ENCODE measurements around the gene TTI1. TPM values are rescaled to one million over a fixed set of nuclear protein-coding genes. Genes with fewer than 3 reads are reported as not detected.

The TTI1 gene
- total RNA-seq, 1 donor from 2014 or later = 13.4 TPM

DNA sequence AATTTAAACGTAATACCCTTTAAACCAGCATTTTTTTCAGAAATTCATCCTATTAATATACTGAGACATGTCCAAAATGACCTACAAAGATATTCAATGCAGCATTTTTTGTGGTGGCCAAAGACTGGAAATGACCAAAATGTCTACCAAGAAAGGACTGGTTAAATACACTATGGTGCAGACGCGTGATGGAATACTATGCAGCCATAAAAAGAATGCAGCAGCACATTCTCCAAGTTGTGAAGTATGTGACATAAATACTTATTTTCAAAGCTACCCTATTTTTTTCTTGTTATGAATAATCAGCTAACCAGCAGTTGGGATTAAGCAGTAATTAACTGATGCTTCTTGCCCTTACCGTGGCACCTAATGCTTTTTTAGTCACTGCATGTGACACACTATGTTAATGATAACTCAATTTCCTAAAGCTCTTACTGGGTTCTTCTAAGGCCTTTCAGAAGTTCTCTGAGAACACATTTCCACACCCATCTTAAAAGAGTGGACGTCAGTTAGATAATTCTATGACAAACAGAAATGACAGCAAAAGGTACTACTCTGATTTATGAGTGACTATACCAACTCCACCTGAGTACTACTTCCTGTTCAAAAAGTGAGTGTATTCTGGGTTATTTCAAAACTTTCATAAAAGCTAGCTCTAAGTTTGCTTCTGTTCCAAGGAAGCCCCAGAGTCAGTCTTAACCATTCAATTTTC lies 24.9 kb downstream of the TTI1 start:
- DNase-seq (ENCODE audit: low read depth) = no peak
- Histone ChIP-seq H3K9me3 (ENCODE audit: insufficient read depth, low read depth, low read length) (no peaks in the 10 kb centered on the region), H3K9ac (ENCODE audit: low read length) (no peak overlapping the region), H4K20me1 (ENCODE audit: insufficient read depth, low read length) (peaks cover 25% of the 10 kb centered on the region), H3K4me3 (ENCODE audit: insufficient read depth, low read depth, low read length) (no peak overlapping the region), H3K27ac (ENCODE audit: low read depth, low read length) (no peak overlapping the region), H3K79me2 (ENCODE audit: insufficient read depth, low read length) (peaks cover 15% of the 10 kb centered on the region), H3K36me3 (ENCODE audit: insufficient read depth, low read length) (peaks cover 17% of the 10 kb centered on the region), H3K4me2 (ENCODE audit: low read length) (no peak overlapping the region), H3K27me3 (ENCODE audit: insufficient read depth, low read length) (no peaks in the 10 kb centered on the region), H2AFZ (ENCODE audit: low read depth, low read length) (no peak overlapping the region), H3K4me1 (ENCODE audit: insufficient read depth, low read length) (no peaks in the 10 kb centered on the region)
- Mint-ChIP-seq H3K9me3 (ENCODE audit: unreplicated experiment) (no peaks in the 10 kb centered on the region), H3K4me1 (ENCODE audit: low read depth, unreplicated experiment) (peaks cover 16% of the 10 kb centered on the region), H3K27ac (ENCODE audit: unreplicated experiment) (no peak overlapping the region), H3K36me3 (ENCODE audit: low read depth, unreplicated experiment) (peaks cover 19% of the 10 kb centered on the region), H3K27me3 (ENCODE audit: low read depth, unreplicated experiment) (no peaks in the 10 kb centered on the region), H3K4me3 (ENCODE audit: unreplicated experiment) (no peak overlapping the region)
- no peak for FAIRE-seq
- TF ChIP-seq, protein P1, sequence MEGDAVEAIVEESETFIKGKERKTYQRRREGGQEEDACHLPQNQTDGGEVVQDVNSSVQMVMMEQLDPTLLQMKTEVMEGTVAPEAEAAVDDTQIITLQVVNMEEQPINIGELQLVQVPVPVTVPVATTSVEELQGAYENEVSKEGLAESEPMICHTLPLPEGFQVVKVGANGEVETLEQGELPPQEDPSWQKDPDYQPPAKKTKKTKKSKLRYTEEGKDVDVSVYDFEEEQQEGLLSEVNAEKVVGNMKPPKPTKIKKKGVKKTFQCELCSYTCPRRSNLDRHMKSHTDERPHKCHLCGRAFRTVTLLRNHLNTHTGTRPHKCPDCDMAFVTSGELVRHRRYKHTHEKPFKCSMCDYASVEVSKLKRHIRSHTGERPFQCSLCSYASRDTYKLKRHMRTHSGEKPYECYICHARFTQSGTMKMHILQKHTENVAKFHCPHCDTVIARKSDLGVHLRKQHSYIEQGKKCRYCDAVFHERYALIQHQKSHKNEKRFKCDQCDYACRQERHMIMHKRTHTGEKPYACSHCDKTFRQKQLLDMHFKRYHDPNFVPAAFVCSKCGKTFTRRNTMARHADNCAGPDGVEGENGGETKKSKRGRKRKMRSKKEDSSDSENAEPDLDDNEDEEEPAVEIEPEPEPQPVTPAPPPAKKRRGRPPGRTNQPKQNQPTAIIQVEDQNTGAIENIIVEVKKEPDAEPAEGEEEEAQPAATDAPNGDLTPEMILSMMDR (IDR thresholded peaks at IDR 0.05; ENCODE audit: insufficient read depth, low read depth, low read length) = no peak
- TF ChIP-seq EZH2 (IDR thresholded peaks at IDR 0.05; ENCODE audit: insufficient read depth, low read length) = no peak

DNA sequence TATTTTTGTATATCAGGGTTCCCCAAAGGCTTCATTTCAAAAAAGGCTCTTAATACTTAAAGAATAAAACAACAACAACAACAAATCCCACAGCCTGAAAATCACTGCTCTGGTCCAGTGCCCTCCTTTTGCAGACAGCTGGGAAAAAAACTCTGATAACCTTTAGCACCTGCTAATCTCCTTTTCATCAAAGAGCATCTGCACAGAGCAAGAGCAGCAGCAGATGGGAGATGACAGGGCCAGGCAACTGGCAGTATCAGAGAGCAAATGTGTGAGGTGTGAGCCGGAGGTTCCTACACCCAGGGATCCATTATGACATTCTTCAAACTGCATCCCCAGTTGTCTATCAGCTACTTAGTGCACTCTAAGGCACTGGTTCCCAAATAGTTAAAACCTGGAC lies 25.7 kb downstream of the TTI1 start:
- no peak overlapping the region for H2AFZ ChIP-seq (ENCODE audit: low read depth, low read length)
- H3K9me3 ChIP-seq (ENCODE audit: insufficient read depth, low read depth, low read length) = no peaks in the 10 kb centered on the region
- no peaks in the 10 kb centered on the region for H3K27me3 ChIP-seq (ENCODE audit: insufficient read depth, low read length)
- Mint-ChIP-seq H3K36me3 (ENCODE audit: low read depth, unreplicated experiment) (peaks cover 15% of the 10 kb centered on the region), H3K27ac (ENCODE audit: unreplicated experiment) (no peak overlapping the region), H3K4me3 (ENCODE audit: unreplicated experiment) (no peak overlapping the region), H3K4me1 (ENCODE audit: low read depth, unreplicated experiment) (peaks cover 14% of the 10 kb centered on the region), H3K27me3 (ENCODE audit: low read depth, unreplicated experiment) (no peaks in the 10 kb centered on the region), H3K9me3 (ENCODE audit: unreplicated experiment) (no peaks in the 10 kb centered on the region)
- H3K79me2 ChIP-seq (ENCODE audit: insufficient read depth, low read length) = peaks cover 15% of the 10 kb centered on the region
- H3K27ac ChIP-seq (ENCODE audit: low read depth, low read length) = no peak overlapping the region
- peaks cover 9% of the 10 kb centered on the region for H3K36me3 ChIP-seq (ENCODE audit: insufficient read depth, low read length)
- TF ChIP-seq EZH2 (IDR thresholded peaks at IDR 0.05; ENCODE audit: insufficient read depth, low read length) = no peak
- TF ChIP-seq, protein P1 (IDR thresholded peaks at IDR 0.05; ENCODE audit: insufficient read depth, low read depth, low read length) = no peak
- no peak overlapping the region for H3K9ac ChIP-seq (ENCODE audit: low read length)
- H4K20me1 ChIP-seq (ENCODE audit: insufficient read depth, low read length) = peaks cover 25% of the 10 kb centered on the region
- DNase-seq (ENCODE audit: low read depth) (no peak), FAIRE-seq (no peak)
- no peak overlapping the region for H3K4me2 ChIP-seq (ENCODE audit: low read length)
- no peak overlapping the region for H3K4me3 ChIP-seq (ENCODE audit: insufficient read depth, low read depth, low read length)
- H3K4me1 ChIP-seq (ENCODE audit: insufficient read depth, low read length) = no peaks in the 10 kb centered on the region

DNA sequence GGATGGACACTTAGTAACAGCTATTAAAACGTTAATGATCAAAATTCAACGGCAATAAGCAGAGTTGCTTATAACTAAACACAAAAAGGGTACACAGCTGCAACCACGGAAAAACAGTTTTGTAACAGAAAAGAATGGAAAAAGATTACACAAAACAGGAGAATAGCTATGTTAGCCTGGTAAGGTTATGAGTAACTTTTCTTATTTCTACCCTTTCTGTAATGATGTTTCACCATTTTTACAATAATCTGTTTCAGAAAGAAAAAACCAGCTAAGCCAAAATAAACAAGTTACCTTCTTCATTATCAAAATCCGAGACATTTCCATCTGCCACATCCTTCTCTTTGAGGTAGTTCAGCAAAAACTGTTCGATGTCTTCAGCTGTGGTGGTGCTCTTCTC lies 27.4 kb downstream of the TTI1 start:
- H3K9me3 Mint-ChIP-seq (ENCODE audit: unreplicated experiment) = no peaks in the 10 kb centered on the region

More for the DNA sequence above, 27.4 kb downstream of the TTI1 start:
- Histone ChIP-seq H2AFZ (ENCODE audit: low read depth, low read length) (no peak overlapping the region), H3K4me2 (ENCODE audit: low read length) (no peak overlapping the region), H3K4me1 (ENCODE audit: insufficient read depth, low read length) (peaks cover 16% of the 10 kb centered on the region), H3K79me2 (ENCODE audit: insufficient read depth, low read length) (peaks cover 8% of the 10 kb centered on the region), H3K9ac (ENCODE audit: low read length) (no peak overlapping the region), H3K36me3 (ENCODE audit: insufficient read depth, low read length) (no peaks in the 10 kb centered on the region), H3K27ac (ENCODE audit: low read depth, low read length) (no peak overlapping the region), H3K4me3 (ENCODE audit: insufficient read depth, low read depth, low read length) (no peak overlapping the region), H4K20me1 (ENCODE audit: insufficient read depth, low read length) (peaks cover 19% of the 10 kb centered on the region), H3K9me3 (ENCODE audit: insufficient read depth, low read depth, low read length) (no peaks in the 10 kb centered on the region), H3K27me3 (ENCODE audit: insufficient read depth, low read length) (no peaks in the 10 kb centered on the region)
- no peak for DNase-seq (ENCODE audit: low read depth)
- H3K4me1 Mint-ChIP-seq (ENCODE audit: low read depth, unreplicated experiment) = peaks cover 29% of the 10 kb centered on the region
- no peak for TF ChIP-seq EZH2 (IDR thresholded peaks at IDR 0.05; ENCODE audit: insufficient read depth, low read length)
- TF ChIP-seq, protein P1 (IDR thresholded peaks at IDR 0.05; ENCODE audit: insufficient read depth, low read depth, low read length) = no peak
- no peak overlapping the region for H3K27ac Mint-ChIP-seq (ENCODE audit: unreplicated experiment)
- no peak for FAIRE-seq
- H3K36me3 Mint-ChIP-seq (ENCODE audit: low read depth, unreplicated experiment) = peaks cover 3% of the 10 kb centered on the region
- no peaks in the 10 kb centered on the region for H3K27me3 Mint-ChIP-seq (ENCODE audit: low read depth, unreplicated experiment)
- H3K4me3 Mint-ChIP-seq (ENCODE audit: unreplicated experiment) = no peak overlapping the region
